Loucy (cell line): ENCODE measurements around the gene AQP7.
"Not testable (repeated sequence)": the region's sequence is repeated elsewhere in the genome, so short reads cannot be mapped to it uniquely, and the experiment has no call there.

Experiments used
- H2AFZ ChIP-seq: fragments of 200-600 bp; sonication (generic); 2 replicates; pipeline ENCODE4 v1.6.0; 2016; ENCODE audit warnings: antibody characterized with exemption, mild to moderate bottlenecking, low read length, moderate library complexity
- H3F3A ChIP-seq: fragments of 200-600 bp; 2 replicates; pipeline ENCODE4 v1.6.0; 2016; ENCODE audit warnings: antibody characterized with exemption, low read depth, mild to moderate bottlenecking
- H3K27me3 ChIP-seq: fragments of 200-600 bp; sonication (generic); 2 replicates; pipeline ENCODE4 v1.6.1; 2014; ENCODE audit warnings: low read length, mild to moderate bottlenecking; ENCODE audit not compliant: insufficient read depth, poor library complexity, severe bottlenecking
- H3K36me3 ChIP-seq: fragments of 200-600 bp; sonication (generic); 2 replicates; pipeline ENCODE4 v1.6.1; 2016; ENCODE audit warnings: low read length; ENCODE audit not compliant: insufficient read depth
- H3K4me1 ChIP-seq: fragments of 200-600 bp; sonication (generic); 2 replicates; pipeline ENCODE4 v1.5.1; 2014; ENCODE audit warnings: low read length, mild to moderate bottlenecking; ENCODE audit not compliant: insufficient read depth, poor library complexity, severe bottlenecking
- H3K4me2 ChIP-seq: fragments of 200-600 bp; sonication (generic); 2 replicates; pipeline ENCODE4 v1.6.0; 2014; ENCODE audit warnings: antibody characterized with exemption, low read length, low read depth, mild to moderate bottlenecking; ENCODE audit not compliant: poor library complexity, severe bottlenecking
- H3K4me3 ChIP-seq: fragments of 200-600 bp; sonication (generic); 2 replicates; pipeline ENCODE4 v1.5.1; 2014; ENCODE audit warnings: low read length, mild to moderate bottlenecking, mixed read lengths; ENCODE audit not compliant: poor library complexity, severe bottlenecking
- H3K79me2 ChIP-seq: fragments of 200-600 bp; sonication (generic); 2 replicates; pipeline ENCODE4 v1.6.1; 2014; ENCODE audit warnings: low read length; ENCODE audit not compliant: insufficient read depth
- H3K9ac ChIP-seq: fragments of 200-600 bp; sonication (generic); 2 replicates; pipeline ENCODE4 v1.6.0; 2014; ENCODE audit warnings: mild to moderate bottlenecking, low read depth, low read length, moderate library complexity; ENCODE audit not compliant: poor library complexity, severe bottlenecking
- H3K9me2 ChIP-seq: fragments of 200-600 bp; sonication (generic); replicated peaks from 2 replicates; pipeline ENCODE4 v1.6.1; 2016; ENCODE audit warnings: low read depth, low read length, mixed read lengths
- H3K9me3 ChIP-seq: fragments of 200-600 bp; sonication (generic); 2 replicates; pipeline ENCODE4 v1.6.1; 2014; ENCODE audit warnings: mild to moderate bottlenecking, antibody characterized with exemption, low read length, low read depth; ENCODE audit not compliant: insufficient read depth
- H4K20me1 ChIP-seq: fragments of 200-600 bp; sonication (generic); 2 replicates; pipeline ENCODE4 v1.6.0; 2014; ENCODE audit warnings: antibody characterized with exemption, low read length, mild to moderate bottlenecking; ENCODE audit not compliant: insufficient read depth, poor library complexity, severe bottlenecking
- CTCF ChIP-seq: fragments of 200-600 bp; sonication (generic); conservative IDR thresholded peaks from 2 replicates; pipeline ENCODE4 v1.5.1; 2014; ENCODE audit warnings: mild to moderate bottlenecking, antibody characterized with exemption, low read length
- EZH2phosphoT487 ChIP-seq: fragments of 200-600 bp; IDR thresholded peaks from 2 replicates; pipeline ENCODE4 v1.6.1; 2018; ENCODE audit warnings: antibody characterized with exemption, mild to moderate bottlenecking, moderate library complexity, borderline replicate concordance

AQP7 gene

GRCh38 chr9:33402371-33402770, at the start of gene AQP7:
Gene AQP7, minus strand, starts transcription at chr9:33402568. Its CDS starts 1,306 bp downstream, at chr9:33401262.
- H3K9me3 ChIP-seq, H4K20me1 ChIP-seq, H3K9ac ChIP-seq, H3F3A ChIP-seq, H3K4me3 ChIP-seq, H3K4me1 ChIP-seq, H3K4me2 ChIP-seq, H3K79me2 ChIP-seq, H3K36me3 ChIP-seq, H3K27me3 ChIP-seq, H3K9me2 ChIP-seq: not testable (repeated sequence)
- 0 out of 2 replicates have a peak within 1 kb of the TSS, but pooled peaks have one; percentile 60 for H2AFZ ChIP-seq

- H3K9me2 ChIP-seq: no peaks in the 10 kb centered on the region
- no peak overlapping the region for H3K9ac ChIP-seq
- no peak overlapping the region for H2AFZ ChIP-seq
- H3K4me2 ChIP-seq: no peak overlapping the region
- no peak for TF ChIP-seq EZH2phosphoT487
- TF ChIP-seq CTCF: no peak
- no peaks in the 10 kb centered on the region; the same call in 1 of the 2 replicates for H3F3A ChIP-seq
- H3K79me2 ChIP-seq: no peaks in the 10 kb centered on the region
- H3K27me3 ChIP-seq: no peaks in the 10 kb centered on the region
- no peaks in the 10 kb centered on the region for H3K36me3 ChIP-seq
- H3K4me3 ChIP-seq: no peak overlapping the region
- no peaks in the 10 kb centered on the region for H3K9me3 ChIP-seq
- H3K4me1 ChIP-seq: peaks cover 33% of the 10 kb centered on the region
- H4K20me1 ChIP-seq: no peaks in the 10 kb centered on the region
These were observed 48.3 kb upstream of the AQP7 start for GRCh38 chr9:33450621-33451146.

GRCh38 chr9:33449715-33450114, 47.3 kb upstream of the AQP7 start:
- H3K27me3 ChIP-seq: no peaks in the 10 kb centered on the region
- no peak overlapping the region for H2AFZ ChIP-seq
- no peaks in the 10 kb centered on the region for H4K20me1 ChIP-seq
- H3K4me1 ChIP-seq: peaks cover 39% of the 10 kb centered on the region
- H3K9ac ChIP-seq: no peak overlapping the region
- no peaks in the 10 kb centered on the region for H3K9me3 ChIP-seq
- no peaks in the 10 kb centered on the region for H3K9me2 ChIP-seq
- H3K4me2 ChIP-seq: no peak overlapping the region
- H3K4me3 ChIP-seq: no peak overlapping the region
- TF ChIP-seq EZH2phosphoT487 (no peak), CTCF (no peak)
- no peaks in the 10 kb centered on the region; the same call in 1 of the 2 replicates for H3F3A ChIP-seq
- H3K36me3 ChIP-seq: no peaks in the 10 kb centered on the region
- H3K79me2 ChIP-seq: no peaks in the 10 kb centered on the region
